C4-2B (cell line): ENCODE data around the gene NR5A2.

Experiments
- ZFX ChIP-seq: fragments of 450-650 bp; IDR thresholded peaks from 2 replicates; pipeline ENCODE4 v1.6.1; 2017
- TF ChIP-seq, protein P1 (sequence below): fragments of 450-650 bp; conservative IDR thresholded peaks from 2 replicates; pipeline ENCODE4 v1.5.1; 2017; ENCODE audit warnings: mild to moderate bottlenecking

DNA sequence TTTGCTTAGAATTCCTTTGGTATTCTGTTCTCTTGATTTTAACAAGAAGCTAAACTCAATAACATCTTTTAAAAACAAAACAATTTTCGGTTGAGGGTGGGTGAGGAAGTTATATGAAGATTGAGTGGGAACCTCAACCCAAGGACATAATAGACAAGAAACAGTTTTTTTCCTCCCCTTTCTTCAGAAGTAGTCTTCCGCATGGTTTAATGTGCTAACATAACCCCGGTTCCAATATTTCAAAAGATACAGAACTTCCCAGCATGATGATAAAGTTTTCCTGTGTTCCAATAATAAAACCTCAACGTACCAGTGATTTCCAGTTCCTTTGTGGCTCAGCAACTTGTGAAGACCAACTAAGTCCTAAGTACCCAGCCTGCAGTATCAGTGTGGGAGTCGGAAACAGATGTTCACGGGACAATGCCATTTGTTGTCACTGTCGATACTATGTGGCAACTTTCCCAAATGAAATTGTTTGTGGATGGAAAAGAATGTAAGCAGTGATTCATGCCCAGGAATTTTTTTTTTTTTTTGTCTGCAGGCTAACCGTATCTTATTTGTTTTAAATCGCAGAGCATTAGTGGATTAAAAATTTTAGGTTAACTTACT lies 48.5 kb downstream of the NR5A2 start:
- TF ChIP-seq, protein P1, sequence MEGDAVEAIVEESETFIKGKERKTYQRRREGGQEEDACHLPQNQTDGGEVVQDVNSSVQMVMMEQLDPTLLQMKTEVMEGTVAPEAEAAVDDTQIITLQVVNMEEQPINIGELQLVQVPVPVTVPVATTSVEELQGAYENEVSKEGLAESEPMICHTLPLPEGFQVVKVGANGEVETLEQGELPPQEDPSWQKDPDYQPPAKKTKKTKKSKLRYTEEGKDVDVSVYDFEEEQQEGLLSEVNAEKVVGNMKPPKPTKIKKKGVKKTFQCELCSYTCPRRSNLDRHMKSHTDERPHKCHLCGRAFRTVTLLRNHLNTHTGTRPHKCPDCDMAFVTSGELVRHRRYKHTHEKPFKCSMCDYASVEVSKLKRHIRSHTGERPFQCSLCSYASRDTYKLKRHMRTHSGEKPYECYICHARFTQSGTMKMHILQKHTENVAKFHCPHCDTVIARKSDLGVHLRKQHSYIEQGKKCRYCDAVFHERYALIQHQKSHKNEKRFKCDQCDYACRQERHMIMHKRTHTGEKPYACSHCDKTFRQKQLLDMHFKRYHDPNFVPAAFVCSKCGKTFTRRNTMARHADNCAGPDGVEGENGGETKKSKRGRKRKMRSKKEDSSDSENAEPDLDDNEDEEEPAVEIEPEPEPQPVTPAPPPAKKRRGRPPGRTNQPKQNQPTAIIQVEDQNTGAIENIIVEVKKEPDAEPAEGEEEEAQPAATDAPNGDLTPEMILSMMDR, result no peak
- no peak for TF ChIP-seq ZFX
